Lower leg skin (tissue), 3 donors: ENCODE data around the gene FAAH2.

ENCODE experiments used
- POLR2A ChIP-seq, 2 donors: fragments of 450-650 bp; IDR thresholded peaks; one replicate each; pipeline ENCODE4 v1.6.1; 2016 to 2017; ENCODE audit warnings: antibody characterized with exemption in 2 of 2, mild to moderate bottlenecking in 1 of 2, moderate library complexity in 1 of 2
- TF ChIP-seq, protein P1 (sequence below), 3 donors: fragments of 450-650 bp; IDR thresholded peaks; one replicate each; pipeline ENCODE4 v1.5.1; 2016; ENCODE audit warnings: antibody characterized with exemption in 3 of 3, mild to moderate bottlenecking in 3 of 3, moderate library complexity in 2 of 3

DNA sequence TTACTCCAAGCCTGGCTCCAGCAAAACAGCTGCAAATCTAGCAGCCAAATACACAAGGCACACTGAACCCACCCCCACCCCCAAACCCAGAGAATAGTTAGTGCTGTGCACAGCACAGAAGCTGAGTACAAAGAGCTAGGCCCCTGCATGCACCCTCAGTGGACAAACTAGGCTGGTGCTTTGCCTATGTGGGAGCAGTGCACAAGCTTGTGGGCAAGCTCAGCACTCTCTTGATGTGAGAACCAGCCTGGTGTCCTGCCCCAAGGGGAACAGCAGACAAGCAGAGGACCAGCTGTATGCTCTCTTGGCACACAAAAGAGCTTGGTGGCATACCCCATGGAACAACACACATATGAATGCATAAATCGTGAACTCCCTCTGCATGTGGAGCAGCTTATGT, 81.7 kb downstream of the FAAH2 start:
- TF ChIP-seq, protein P1, sequence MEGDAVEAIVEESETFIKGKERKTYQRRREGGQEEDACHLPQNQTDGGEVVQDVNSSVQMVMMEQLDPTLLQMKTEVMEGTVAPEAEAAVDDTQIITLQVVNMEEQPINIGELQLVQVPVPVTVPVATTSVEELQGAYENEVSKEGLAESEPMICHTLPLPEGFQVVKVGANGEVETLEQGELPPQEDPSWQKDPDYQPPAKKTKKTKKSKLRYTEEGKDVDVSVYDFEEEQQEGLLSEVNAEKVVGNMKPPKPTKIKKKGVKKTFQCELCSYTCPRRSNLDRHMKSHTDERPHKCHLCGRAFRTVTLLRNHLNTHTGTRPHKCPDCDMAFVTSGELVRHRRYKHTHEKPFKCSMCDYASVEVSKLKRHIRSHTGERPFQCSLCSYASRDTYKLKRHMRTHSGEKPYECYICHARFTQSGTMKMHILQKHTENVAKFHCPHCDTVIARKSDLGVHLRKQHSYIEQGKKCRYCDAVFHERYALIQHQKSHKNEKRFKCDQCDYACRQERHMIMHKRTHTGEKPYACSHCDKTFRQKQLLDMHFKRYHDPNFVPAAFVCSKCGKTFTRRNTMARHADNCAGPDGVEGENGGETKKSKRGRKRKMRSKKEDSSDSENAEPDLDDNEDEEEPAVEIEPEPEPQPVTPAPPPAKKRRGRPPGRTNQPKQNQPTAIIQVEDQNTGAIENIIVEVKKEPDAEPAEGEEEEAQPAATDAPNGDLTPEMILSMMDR (IDR thresholded peaks at IDR 0.05): no peak
- TF ChIP-seq POLR2A (IDR thresholded peaks at IDR 0.05): no peak
